Transverse colon (tissue), 4 donors: Measurements from ENCODE around the gene MORC1. TPM values are rescaled to one million over a fixed set of nuclear protein-coding genes. Genes with fewer than 3 reads are reported as not detected.

Experiments
- DNase-seq: peaks from one replicate; pipeline ENCODE4 v3.0.0-alpha.2; 2019
- H3K27ac ChIP-seq, 4 donors: fragments of 200-600 bp; sonication (generic); 2 replicates each; pipeline ENCODE4 v1.5.1; 2016 to 2018; ENCODE audit warnings: inconsistent platforms in 4 of 4
- H3K27me3 ChIP-seq: fragments of 200-600 bp; sonication (generic); 2 replicates; pipeline ENCODE4 v1.5.1; 2017; ENCODE audit warnings: inconsistent platforms
- H3K36me3 ChIP-seq, 4 donors: fragments of 200-600 bp; sonication (generic); 2 replicates each; pipeline ENCODE4 v1.5.1; 2017 to 2019; ENCODE audit warnings: inconsistent platforms in 4 of 4
- H3K4me1 ChIP-seq, 4 donors: fragments of 200-600 bp; sonication (generic); 2 replicates each; pipeline ENCODE4 v1.5.1; 2017 to 2020; ENCODE audit warnings: inconsistent platforms in 4 of 4
- H3K4me3 ChIP-seq, 4 donors: fragments of 200-600 bp; sonication (generic); 1 replicate in 1 of 4; 2 replicates in 3 of 4; pipeline versions ENCODE4 v1.5.1 to v1.6.1; 2017 to 2019; ENCODE audit warnings: inconsistent platforms in 4 of 4
- H3K9me3 ChIP-seq, 2 donors: fragments of 200-600 bp; sonication (generic); 2 replicates each; pipeline ENCODE4 v1.5.1; 2017 to 2019; ENCODE audit warnings: inconsistent platforms in 2 of 2
- EP300 ChIP-seq: sonication (generic); formaldehyde crosslinking; IDR thresholded peaks from one replicate; pipeline ENCODE4 v1.6.1; 2017; ENCODE audit warnings: antibody characterized with exemption, low read depth
- POLR2A ChIP-seq: fragments of 450-650 bp; IDR thresholded peaks from one replicate; pipeline ENCODE4 v1.6.1; 2016; ENCODE audit warnings: antibody characterized with exemption, mild to moderate bottlenecking, moderate library complexity
- POLR2AphosphoS5 ChIP-seq, 3 donors: sonication (generic); formaldehyde crosslinking; IDR thresholded peaks; one replicate each; pipeline ENCODE4 v1.6.1; 2016; ENCODE audit warnings: antibody characterized with exemption in 3 of 3
- WGBS, 2 donors: methylation state at CpG; one replicate each; pipeline ENCODE4 v1.1.5; 2018; ENCODE audit warnings: low coverage in 1 of 2; 5-methylcytosine and 5-hydroxymethylcytosine counted together
- in situ Hi-C, 4 donors: fragments of 200-750 bp; cut with MboI; loops; one replicate each; pipeline versions ENCODE4 v1.15.0 to v1.15.1; 2017; ENCODE audit warnings: low sequenced_read_pairs in 3 of 4, low pct_ligation_motif_present in 1 of 4, low pct_unique_long_range_greater_than_20kb in 1 of 4
- intact Hi-C: fragments of 100-400 bp; cut with DNase I; formaldehyde crosslinking; loops from one replicate; pipeline ENCODE4 v1.15.1; 2023; ENCODE audit warnings: low total_unique reads
- total RNA-seq, 4 donors: library from RNA; depleted of rRNA; stranded (reverse); fragments of >200 nt; gene quantifications; one replicate each; pipeline ENCODE4 v1.1.0, GENCODE V29; 2016
- TF ChIP-seq, protein P1 (sequence below), 5 experiments: fragments of 200-600 bp in 3 of 5; fragments of 450-650 bp in 2 of 5; sonication (generic) in 3 of 5; IDR thresholded peaks; 1 replicate in 2 of 5; 2 replicates in 3 of 5; pipeline ENCODE4 v1.5.1; 2016 to 2017; ENCODE audit warnings: antibody characterized with exemption in 5 of 5, inconsistent platforms in 3 of 5, mild to moderate bottlenecking in 2 of 5, moderate library complexity in 1 of 5

MORC1 gene
- total RNA-seq, 4 donors from 2014 or later = 0.16 TPM; not detected in 3

DNA sequence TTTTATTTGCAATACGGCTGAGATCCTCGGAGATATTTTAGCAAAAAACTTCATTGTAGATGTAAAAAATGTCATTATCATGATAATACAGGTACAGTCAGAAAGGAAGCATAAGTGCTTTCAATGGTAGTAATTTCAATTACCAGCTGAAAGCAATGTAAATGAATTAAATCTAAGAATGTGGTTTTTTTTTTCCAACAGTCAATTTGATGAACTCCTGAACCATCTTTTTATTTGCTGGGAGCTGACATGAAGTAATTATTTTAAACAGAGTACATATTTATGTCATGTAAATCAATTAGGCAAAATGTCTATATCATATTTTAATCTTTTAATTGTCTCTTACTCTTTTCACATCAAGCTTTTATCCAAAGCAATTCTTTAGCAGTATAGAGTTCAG is 70.6 kb downstream of the MORC1 start:
- in situ Hi-C loops (no loop called here), intact Hi-C loops (no loop called here)
- no peak for TF ChIP-seq POLR2A
- TF ChIP-seq, protein P1, sequence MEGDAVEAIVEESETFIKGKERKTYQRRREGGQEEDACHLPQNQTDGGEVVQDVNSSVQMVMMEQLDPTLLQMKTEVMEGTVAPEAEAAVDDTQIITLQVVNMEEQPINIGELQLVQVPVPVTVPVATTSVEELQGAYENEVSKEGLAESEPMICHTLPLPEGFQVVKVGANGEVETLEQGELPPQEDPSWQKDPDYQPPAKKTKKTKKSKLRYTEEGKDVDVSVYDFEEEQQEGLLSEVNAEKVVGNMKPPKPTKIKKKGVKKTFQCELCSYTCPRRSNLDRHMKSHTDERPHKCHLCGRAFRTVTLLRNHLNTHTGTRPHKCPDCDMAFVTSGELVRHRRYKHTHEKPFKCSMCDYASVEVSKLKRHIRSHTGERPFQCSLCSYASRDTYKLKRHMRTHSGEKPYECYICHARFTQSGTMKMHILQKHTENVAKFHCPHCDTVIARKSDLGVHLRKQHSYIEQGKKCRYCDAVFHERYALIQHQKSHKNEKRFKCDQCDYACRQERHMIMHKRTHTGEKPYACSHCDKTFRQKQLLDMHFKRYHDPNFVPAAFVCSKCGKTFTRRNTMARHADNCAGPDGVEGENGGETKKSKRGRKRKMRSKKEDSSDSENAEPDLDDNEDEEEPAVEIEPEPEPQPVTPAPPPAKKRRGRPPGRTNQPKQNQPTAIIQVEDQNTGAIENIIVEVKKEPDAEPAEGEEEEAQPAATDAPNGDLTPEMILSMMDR (IDR thresholded peaks at IDR 0.05) = no peak
- TF ChIP-seq EP300 = no peak
- TF ChIP-seq POLR2AphosphoS5 (IDR thresholded peaks at IDR 0.05) = no peak
- DNase-seq = no peak
- Histone ChIP-seq H3K27ac (no peak overlapping the region), H3K27me3 (no peaks in the 10 kb centered on the region), H3K4me3 (no peak overlapping the region), H3K36me3 (no peaks in the 10 kb centered on the region), H3K9me3 (no peaks in the 10 kb centered on the region), H3K4me1 (no peaks in the 10 kb centered on the region)
- WGBS, 2 donors = 77 to 82% methylated on average over 2 of the region's 2 CpGs

DNA sequence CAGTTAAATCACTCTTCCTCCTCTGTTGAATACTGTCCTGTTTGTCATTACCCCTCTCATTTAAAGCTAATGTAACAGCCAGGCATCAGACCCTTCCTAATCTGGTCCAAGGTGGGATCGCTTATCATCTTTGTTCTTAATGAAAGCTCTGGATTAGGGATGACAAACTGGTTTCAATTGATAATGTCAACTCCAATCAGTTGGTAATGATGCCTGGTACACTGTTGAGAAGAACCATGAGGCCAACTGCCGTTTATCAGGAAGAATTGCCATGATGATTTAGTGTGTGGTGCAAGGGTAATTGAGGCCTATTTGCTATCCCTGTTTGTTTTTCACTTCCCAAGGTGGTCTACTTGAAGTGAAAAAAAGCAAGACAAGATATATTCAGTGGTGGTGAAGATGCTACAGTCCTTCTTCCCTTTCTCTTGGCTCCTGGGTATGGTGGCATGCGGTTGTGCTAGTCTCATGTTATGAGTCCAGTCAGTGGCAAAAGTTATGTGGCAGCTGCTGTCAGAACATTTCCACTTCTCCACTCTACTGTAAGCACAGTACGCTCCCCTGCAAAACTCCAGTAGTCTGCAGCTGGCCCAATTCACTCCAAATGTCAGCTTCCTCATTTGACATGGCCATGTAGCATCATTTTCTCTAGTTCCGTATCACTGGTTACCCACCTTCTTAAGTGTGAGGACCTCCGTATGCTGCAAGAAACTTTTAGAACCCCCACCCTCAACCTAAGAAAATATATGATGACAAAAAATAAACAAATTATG is 72.5 kb downstream of the MORC1 start:
- 81 to 87% methylated on average over 4 to 6 of the region's 6 CpGs for WGBS, 2 donors
- intact Hi-C loops = no loop called here
- no peak overlapping the region for H3K4me3 ChIP-seq
- no peaks in the 10 kb centered on the region for H3K4me1 ChIP-seq
- no peaks in the 10 kb centered on the region for H3K9me3 ChIP-seq
- H3K27ac ChIP-seq = no peak overlapping the region
- DNase-seq = no peak
- TF ChIP-seq EP300 = no peak
- TF ChIP-seq, protein P1 (IDR thresholded peaks at IDR 0.05) = no peak
- TF ChIP-seq POLR2AphosphoS5 (IDR thresholded peaks at IDR 0.05) = no peak
- no peak for TF ChIP-seq POLR2A
- no peaks in the 10 kb centered on the region for H3K27me3 ChIP-seq
- in situ Hi-C loops = no loop called here
- no peaks in the 10 kb centered on the region for H3K36me3 ChIP-seq

DNA sequence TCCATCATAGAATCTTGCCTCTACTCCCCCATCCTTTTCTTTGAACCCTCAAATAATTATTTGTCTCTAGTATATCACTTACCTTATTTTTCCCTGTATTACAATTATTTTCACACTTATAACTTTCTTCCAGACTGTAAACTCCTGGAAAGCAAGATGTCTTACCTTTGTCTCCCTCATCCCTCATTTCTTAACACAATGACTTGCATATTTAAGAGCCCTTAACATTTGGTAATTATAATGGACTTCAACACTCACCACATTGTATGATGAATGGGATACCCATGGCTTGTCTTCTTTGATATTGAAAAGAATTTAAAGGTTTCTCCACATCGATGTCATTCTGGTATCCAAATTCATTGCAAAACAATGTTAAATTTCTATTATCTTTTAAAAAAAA is 82.9 kb downstream of the MORC1 start:
- intact Hi-C loops = no loop called here
- in situ Hi-C loops = no loop called here
- Histone ChIP-seq H3K27me3 (no peaks in the 10 kb centered on the region), H3K4me3 (no peak overlapping the region), H3K27ac (no peak overlapping the region), H3K9me3 (no peaks in the 10 kb centered on the region), H3K36me3 (no peaks in the 10 kb centered on the region), H3K4me1 (no peaks in the 10 kb centered on the region)
- DNase-seq = no peak
- WGBS, 2 donors = 94% methylated on average over 1 of the region's 1 CpG
- TF ChIP-seq, protein P1 (IDR thresholded peaks at IDR 0.05) = no peak
- TF ChIP-seq POLR2AphosphoS5 (IDR thresholded peaks at IDR 0.05) = no peak
- TF ChIP-seq EP300 = no peak
- no peak for TF ChIP-seq POLR2A

DNA sequence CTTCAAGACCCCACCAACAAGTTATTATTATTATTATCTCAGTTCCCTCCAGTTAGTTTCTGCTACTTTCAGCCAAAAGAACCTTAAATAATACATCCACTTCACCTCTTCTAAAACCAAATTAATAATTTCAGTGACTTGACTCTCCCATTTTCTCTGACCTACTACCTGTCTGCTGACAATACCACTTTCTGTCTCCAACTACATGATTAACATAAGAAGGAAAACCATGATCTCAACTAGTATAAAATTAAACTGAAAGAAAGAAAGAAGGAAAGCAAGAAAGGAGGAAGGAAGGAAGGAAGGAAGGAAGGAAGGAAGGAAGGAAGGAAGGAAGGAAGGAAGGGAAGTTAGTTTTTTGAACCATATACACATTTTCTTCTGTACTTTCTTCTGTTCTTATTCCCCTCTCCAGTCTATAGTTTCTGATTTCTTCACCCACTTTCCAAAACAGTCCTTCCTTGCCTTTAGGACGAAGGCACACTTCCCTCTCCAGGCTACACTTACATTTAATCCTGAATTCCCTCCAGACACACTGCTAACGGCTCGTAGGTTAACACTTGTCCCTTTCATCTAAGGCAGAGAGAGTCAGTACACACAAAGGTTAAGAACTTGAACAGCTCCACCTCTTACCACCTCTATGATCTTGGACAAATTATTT is 84.8 kb downstream of the MORC1 start:
- no peak overlapping the region for H3K27ac ChIP-seq
- intact Hi-C loops = no loop called here
- TF ChIP-seq POLR2A (no peak), EP300 (no peak), POLR2AphosphoS5 (IDR thresholded peaks at IDR 0.05) (no peak)
- TF ChIP-seq, protein P1 (IDR thresholded peaks at IDR 0.05) = no peak
- no peaks in the 10 kb centered on the region for H3K27me3 ChIP-seq
- no peaks in the 10 kb centered on the region for H3K36me3 ChIP-seq
- H3K4me1 ChIP-seq = no peaks in the 10 kb centered on the region
- WGBS, 2 donors = 61 to 71% methylated on average over 3 of the region's 3 CpGs
- in situ Hi-C loops = no loop called here
- no peak overlapping the region for H3K4me3 ChIP-seq
- DNase-seq = no peak
- no peaks in the 10 kb centered on the region for H3K9me3 ChIP-seq
